ENCODE results near the gene MRPL57. TPM values are rescaled to one million over a fixed set of nuclear protein-coding genes. Genes with fewer than 3 reads are reported as not detected.
A peak's percentile ranks its signal among the peaks of the same experiment; 100 is the strongest.
"Not testable (repeated sequence)": the region's sequence is repeated elsewhere in the genome, so short reads cannot be mapped to it uniquely, and the experiment has no call there.

Gene MRPL57
- total RNA-seq: 10 to 100 TPM; 15.4 to 17.0 TPM

DNA sequence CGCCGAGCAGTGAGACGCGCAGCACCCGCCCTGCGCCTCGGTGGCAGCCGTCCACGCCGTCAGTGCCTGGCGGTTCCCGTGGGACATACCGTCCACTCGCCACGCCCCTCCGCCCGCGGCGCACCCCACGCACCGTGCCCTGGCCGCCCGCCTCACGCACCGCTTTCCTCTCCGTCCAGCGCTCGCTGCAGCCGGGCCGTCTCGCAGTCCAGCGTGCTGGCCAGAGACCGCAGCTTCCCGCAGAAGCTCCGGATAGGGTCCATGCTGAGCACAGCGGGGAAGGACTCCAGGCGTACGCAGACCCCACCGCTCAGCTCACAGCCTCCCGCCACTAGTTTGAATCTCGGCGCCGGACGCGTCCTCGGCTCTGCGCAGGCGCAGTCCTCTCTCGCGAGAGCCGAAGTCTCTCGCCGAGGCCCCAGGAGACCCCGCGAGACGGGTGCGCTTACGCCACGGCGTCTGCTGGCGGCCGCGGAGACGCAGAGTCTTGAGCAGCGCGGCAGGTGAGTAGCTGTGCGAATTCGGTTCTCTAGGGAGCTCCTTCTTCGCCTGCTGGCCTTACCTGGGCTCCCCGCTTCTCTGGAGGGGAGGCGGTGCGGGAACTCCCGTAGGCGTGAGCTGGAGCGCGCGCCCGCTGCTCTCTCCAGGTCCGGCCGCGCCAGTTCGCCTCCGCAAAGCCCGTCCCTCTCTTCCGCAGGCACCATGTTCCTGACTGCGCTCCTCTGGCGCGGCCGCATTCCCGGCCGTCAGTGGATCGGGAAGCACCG, at the start of gene MRPL57, which contains the start of gene SKA3:
MRPL57 (plus strand) TSS at position 444 of the 767 bp plus-strand sequence; CDS start at position 703, 259 bp downstream.
SKA3 (minus strand) TSS at position 338 of the 767 bp plus-strand sequence; CDS start at position 263, 75 bp downstream.
- H3K4me1 Mint-ChIP-seq (ENCODE audit: low read depth): peaks cover 44% of the 10 kb centered on the region
- H3K9me3 Mint-ChIP-seq: no peaks in the 10 kb centered on the region
- peak within 1 kb of the TSS; percentile 99 for H3K4me3 Mint-ChIP-seq
- ATAC-seq (replicated peaks in 1 of 2): peak; percentile 95
- H3K27ac Mint-ChIP-seq: peak within 1 kb of the TSS; percentile 98
- no peaks in the 10 kb centered on the region for H3K27me3 Mint-ChIP-seq (ENCODE audit: low read depth)
- peaks cover 2 to 13% of the 10 kb centered on the region in 2 donors for H3K36me3 Mint-ChIP-seq (ENCODE audit: insufficient read depth in 2 of 2)
- peak; percentile 94 to 95 for DNase-seq

DNA sequence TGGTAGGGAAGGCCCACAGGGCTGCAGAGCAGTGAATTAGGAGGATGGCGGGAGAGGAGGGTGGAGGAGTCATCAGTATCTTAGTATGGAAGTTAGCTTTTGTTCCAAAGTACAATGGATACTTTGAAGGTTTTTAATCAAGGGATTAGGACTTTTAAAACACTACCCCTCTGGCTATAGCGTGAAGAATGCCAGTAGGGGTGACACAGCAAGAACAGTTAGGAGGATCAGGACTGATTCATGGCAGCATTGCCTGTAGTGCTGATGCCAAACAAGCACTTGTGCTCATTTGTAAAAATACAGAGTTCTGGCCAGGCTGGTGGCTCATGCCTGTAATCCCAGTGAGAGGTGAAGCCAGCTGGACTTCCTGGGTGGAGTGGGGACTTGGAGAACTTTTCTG, 46.3 kb upstream of the MRPL57 start:
- H3K4me1 Mint-ChIP-seq (ENCODE audit: low read depth): no peaks in the 10 kb centered on the region
- H3K36me3 Mint-ChIP-seq (ENCODE audit: insufficient read depth in 2 of 2): no peaks in the 10 kb centered on the region
- H3K27ac Mint-ChIP-seq: no peak overlapping the region
- H3K9me3 Mint-ChIP-seq: no peaks in the 10 kb centered on the region
- no peak overlapping the region for H3K4me3 Mint-ChIP-seq
- H3K27me3 Mint-ChIP-seq (ENCODE audit: low read depth): no peaks in the 10 kb centered on the region
- ATAC-seq (replicated peaks in 1 of 2): no peak
- DNase-seq: no peak

DNA sequence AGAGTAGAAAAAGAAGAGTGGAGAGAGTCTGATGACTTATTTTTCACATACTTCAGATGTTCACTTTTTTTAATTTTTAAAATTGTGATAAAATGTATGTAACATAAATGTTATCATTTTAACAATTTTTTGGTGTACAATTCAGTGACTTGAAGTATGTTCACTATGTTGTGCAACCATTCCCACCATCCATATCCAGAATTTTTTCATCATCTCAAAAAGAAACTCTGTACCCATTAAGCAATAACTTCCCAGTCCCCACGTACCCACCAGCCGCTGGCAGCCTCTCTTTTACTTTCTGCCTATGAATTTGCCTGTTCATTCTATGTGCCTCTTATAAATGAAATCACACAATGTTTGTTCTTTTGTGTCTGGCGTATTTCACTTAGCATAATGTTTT, 43.4 kb upstream of the MRPL57 start:
- no peaks in the 10 kb centered on the region for H3K27me3 Mint-ChIP-seq (ENCODE audit: low read depth)

GRCh38 chr13:21134475-21134874, 42.0 kb upstream of the MRPL57 start:
- DNase-seq (no peak), ATAC-seq (replicated peaks in 1 of 2) (no peak)
- H3K27ac Mint-ChIP-seq: no peak overlapping the region
- no peaks in the 10 kb centered on the region for H3K36me3 Mint-ChIP-seq (ENCODE audit: insufficient read depth in 2 of 2)
- H3K4me3 Mint-ChIP-seq: no peak overlapping the region
- no peaks in the 10 kb centered on the region for H3K9me3 Mint-ChIP-seq
- peaks cover 3% of the 10 kb centered on the region for H3K4me1 Mint-ChIP-seq (ENCODE audit: low read depth)
- no peaks in the 10 kb centered on the region for H3K27me3 Mint-ChIP-seq (ENCODE audit: low read depth)

More for the DNA sequence above, 43.4 kb upstream of the MRPL57 start:
- Mint-ChIP-seq H3K4me3 (no peak overlapping the region), H3K9me3 (no peaks in the 10 kb centered on the region), H3K27ac (no peak overlapping the region), H3K36me3 (ENCODE audit: insufficient read depth in 2 of 2) (no peaks in the 10 kb centered on the region), H3K4me1 (ENCODE audit: low read depth) (no peaks in the 10 kb centered on the region)
- ATAC-seq (replicated peaks in 1 of 2) (no peak), DNase-seq (no peak)

- not testable (repeated sequence) for H3K4me3 Mint-ChIP-seq; DNase-seq; H3K27ac Mint-ChIP-seq; H3K36me3 Mint-ChIP-seq (ENCODE audit: insufficient read depth in 2 of 2); H3K4me1 Mint-ChIP-seq (ENCODE audit: low read depth); H3K9me3 Mint-ChIP-seq; H3K27me3 Mint-ChIP-seq (ENCODE audit: low read depth); ATAC-seq (replicated peaks in 1 of 2)
Measured at GRCh38 chr13:21135833-21136232, 40.6 kb upstream of the MRPL57 start.

DNA sequence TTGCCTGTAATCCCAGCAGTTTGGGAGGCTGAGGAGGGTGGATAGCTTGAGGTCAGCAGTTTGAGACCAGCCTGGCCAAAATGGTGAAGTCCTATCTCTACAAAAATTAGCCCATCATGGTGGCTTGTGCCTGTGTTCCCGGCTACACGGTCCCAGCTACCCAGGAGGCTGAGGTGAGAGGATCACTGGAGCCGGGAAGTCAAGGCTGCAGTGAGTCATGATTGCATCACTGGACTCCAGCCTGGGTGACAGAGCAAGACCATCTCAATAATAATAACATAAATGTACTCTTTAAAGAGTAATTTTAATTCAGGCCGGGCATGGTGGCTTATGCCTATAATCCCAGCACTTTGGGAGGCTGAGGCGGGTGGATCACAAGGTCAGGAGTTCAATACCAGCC, 38.8 kb upstream of the MRPL57 start:
- ATAC-seq (replicated peaks in 1 of 2) (no peak), DNase-seq (no peak)
- Mint-ChIP-seq H3K4me1 (ENCODE audit: low read depth) (peaks cover 11% of the 10 kb centered on the region), H3K4me3 (no peak overlapping the region), H3K27ac (no peak overlapping the region), H3K27me3 (ENCODE audit: low read depth) (no peaks in the 10 kb centered on the region), H3K9me3 (no peaks in the 10 kb centered on the region), H3K36me3 (ENCODE audit: insufficient read depth in 2 of 2) (peaks cover 7 to 9% of the 10 kb centered on the region in 2 donors)

GRCh38 chr13:21138561-21138960, 37.9 kb upstream of the MRPL57 start:
- H3K9me3 Mint-ChIP-seq: no peaks in the 10 kb centered on the region
- peaks cover 11% of the 10 kb centered on the region in 2 donors for H3K36me3 Mint-ChIP-seq (ENCODE audit: insufficient read depth in 2 of 2)
- peak overlapping the region; percentile 79 to 92 for H3K4me3 Mint-ChIP-seq
- ATAC-seq (replicated peaks in 1 of 2) (no peak), DNase-seq (no peak)
- no peaks in the 10 kb centered on the region for H3K27me3 Mint-ChIP-seq (ENCODE audit: low read depth)
- H3K4me1 Mint-ChIP-seq (ENCODE audit: low read depth): peaks cover 20% of the 10 kb centered on the region
- peak overlapping the region; percentile 83 for H3K27ac Mint-ChIP-seq

GRCh38 chr13:21139374-21139773, 37.1 kb upstream of the MRPL57 start:
- H3K4me3 Mint-ChIP-seq: peak overlapping the region; percentile 88 to 92
- DNase-seq: no peak
- peak overlapping the region; percentile 91 for H3K27ac Mint-ChIP-seq
- peaks cover 25% of the 10 kb centered on the region for H3K4me1 Mint-ChIP-seq (ENCODE audit: low read depth)
- H3K36me3 Mint-ChIP-seq (ENCODE audit: insufficient read depth in 2 of 2): peaks cover 11 to 15% of the 10 kb centered on the region in 2 donors
- H3K9me3 Mint-ChIP-seq: no peaks in the 10 kb centered on the region
- no peaks in the 10 kb centered on the region for H3K27me3 Mint-ChIP-seq (ENCODE audit: low read depth)
- ATAC-seq (replicated peaks in 1 of 2): no peak

GRCh38 chr13:21142766-21143165, 33.7 kb upstream of the MRPL57 start:
- DNase-seq (no peak), ATAC-seq (replicated peaks in 1 of 2) (no peak)
- Mint-ChIP-seq H3K36me3 (ENCODE audit: insufficient read depth in 2 of 2) (peaks cover 14 to 23% of the 10 kb centered on the region in 2 donors), H3K27ac (peak overlapping the region; percentile 97), H3K27me3 (ENCODE audit: low read depth) (no peaks in the 10 kb centered on the region), H3K4me3 (peak overlapping the region; percentile 71 to 77), H3K9me3 (no peaks in the 10 kb centered on the region), H3K4me1 (ENCODE audit: low read depth) (peaks cover 31% of the 10 kb centered on the region)

DNA sequence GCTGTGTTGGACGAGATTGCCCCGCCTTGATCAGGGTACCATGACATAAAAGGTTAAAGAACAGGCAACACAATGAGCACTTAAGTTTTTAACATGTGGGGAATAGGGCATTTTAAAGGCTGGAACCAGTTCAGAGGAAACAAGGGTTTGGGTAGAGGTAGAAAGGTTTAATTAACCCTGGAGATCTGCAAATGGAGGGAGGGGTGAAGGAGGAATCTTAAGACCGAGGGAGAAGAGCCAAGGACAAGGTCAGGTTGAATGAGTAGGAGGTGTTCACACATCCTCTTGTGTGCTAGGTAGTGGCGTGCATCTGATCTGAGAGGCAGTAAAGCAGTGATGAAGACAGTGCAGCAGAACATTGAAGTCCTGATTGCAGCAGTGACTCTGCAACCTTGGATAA, 28.6 kb upstream of the MRPL57 start:
- Mint-ChIP-seq H3K27me3 (ENCODE audit: low read depth) (no peaks in the 10 kb centered on the region), H3K4me3 (no peak overlapping the region), H3K9me3 (no peaks in the 10 kb centered on the region), H3K36me3 (ENCODE audit: insufficient read depth in 2 of 2) (peaks cover 6 to 12% of the 10 kb centered on the region in 2 donors), H3K4me1 (ENCODE audit: low read depth) (peaks cover 18% of the 10 kb centered on the region), H3K27ac (peak overlapping the region; percentile 36)
- DNase-seq (no peak), ATAC-seq (replicated peaks in 1 of 2) (peak in 1 of 2 donors; percentile 23)

- no peak overlapping the region for H3K4me3 Mint-ChIP-seq
- peak overlapping the region; percentile 40 for H3K27ac Mint-ChIP-seq
- H3K9me3 Mint-ChIP-seq: no peaks in the 10 kb centered on the region
- H3K27me3 Mint-ChIP-seq (ENCODE audit: low read depth): no peaks in the 10 kb centered on the region
- DNase-seq (no peak), ATAC-seq (replicated peaks in 1 of 2) (no peak)
- H3K36me3 Mint-ChIP-seq (ENCODE audit: insufficient read depth in 2 of 2): peaks cover 3 to 12% of the 10 kb centered on the region in 2 donors
- H3K4me1 Mint-ChIP-seq (ENCODE audit: low read depth): peaks cover 10% of the 10 kb centered on the region
Measured at GRCh38 chr13:21148557-21149258, 27.8 kb upstream of the MRPL57 start.

GRCh38 chr13:21149568-21149967, 26.9 kb upstream of the MRPL57 start:
- peaks cover 5% of the 10 kb centered on the region for H3K4me1 Mint-ChIP-seq (ENCODE audit: low read depth)
- H3K9me3 Mint-ChIP-seq: no peaks in the 10 kb centered on the region
- ATAC-seq (replicated peaks in 1 of 2) (peak in 1 of 2 donors; percentile 33), DNase-seq (no peak)
- H3K4me3 Mint-ChIP-seq: no peak overlapping the region
- H3K27ac Mint-ChIP-seq: no peak overlapping the region
- no peaks in the 10 kb centered on the region for H3K27me3 Mint-ChIP-seq (ENCODE audit: low read depth)
- H3K36me3 Mint-ChIP-seq (ENCODE audit: insufficient read depth in 2 of 2): peaks cover 3 to 11% of the 10 kb centered on the region in 2 donors

DNA sequence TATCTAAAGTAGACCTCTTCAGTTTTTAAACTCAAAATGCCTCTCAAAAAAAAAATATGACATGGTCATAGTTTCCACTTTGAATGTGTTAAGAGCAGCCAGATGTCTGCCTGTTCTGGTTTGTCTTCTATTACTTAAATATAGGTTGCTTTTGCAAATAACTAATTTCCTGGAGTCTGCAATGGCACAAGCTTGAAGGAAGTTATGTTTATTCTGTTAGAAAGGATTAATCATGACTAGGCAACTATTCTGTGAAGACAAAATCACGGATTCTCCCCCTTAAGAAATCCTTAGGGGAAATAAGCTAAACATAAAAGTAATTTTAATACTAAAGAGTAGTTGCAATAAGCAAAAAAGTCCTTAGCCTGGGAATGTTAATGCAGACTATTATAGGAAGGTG, 26.4 kb upstream of the MRPL57 start:
- no peaks in the 10 kb centered on the region for H3K27me3 Mint-ChIP-seq (ENCODE audit: low read depth)
- no peak overlapping the region for H3K4me3 Mint-ChIP-seq
- no peak for ATAC-seq (replicated peaks in 1 of 2)
- H3K4me1 Mint-ChIP-seq (ENCODE audit: low read depth): peaks cover under 1% of the 10 kb centered on the region
- DNase-seq: no peak
- H3K27ac Mint-ChIP-seq: peak overlapping the region; percentile 80
- H3K9me3 Mint-ChIP-seq: no peaks in the 10 kb centered on the region
- H3K36me3 Mint-ChIP-seq (ENCODE audit: insufficient read depth in 2 of 2): peaks cover 5 to 11% of the 10 kb centered on the region in 2 donors

All from activated T-cell treated with anti-CD3 and anti-CD28 coated beads, Interleukin-2, amount 50 U/mL, for 72 hours (primary cell).